ENCODE results near the gene HK3.

Gene HK3

GRCh38 chr5:176846335-176847140 lies 52.6 kb downstream of the HK3 start:
- peak; percentile 48 for DNase-seq

GRCh38 chr5:176845392-176845713 lies 53.8 kb downstream of the HK3 start:
- DNase-seq, result no peak

- DNase-seq, result peak; percentile 86
Measured at GRCh38 chr5:176844706-176845391, 54.3 kb downstream of the HK3 start.

GRCh38 chr5:176844281-176844680 lies 54.9 kb downstream of the HK3 start:
- DNase-seq, result no peak

- DNase-seq, result no peak
Measured at GRCh38 chr5:176843673-176844072, 55.5 kb downstream of the HK3 start.

- DNase-seq, result peak; percentile 96
Measured at GRCh38 chr5:176837707-176838115, 61.4 kb downstream of the HK3 start.

GRCh38 chr5:176836811-176837706 lies 62.1 kb downstream of the HK3 start:
- no peak for DNase-seq

GRCh38 chr5:176835918-176836317 lies 63.2 kb downstream of the HK3 start:
- no peak for DNase-seq

GRCh38 chr5:176833286-176833685 lies 65.9 kb downstream of the HK3 start:
- DNase-seq, result no peak

GRCh38 chr5:176832162-176832561 lies 67.0 kb downstream of the HK3 start:
- DNase-seq, result no peak

- no peak for DNase-seq
Measured at GRCh38 chr5:176831425-176831824, 67.7 kb downstream of the HK3 start.

- no peak for DNase-seq
Measured at GRCh38 chr5:176830995-176831423, 68.1 kb downstream of the HK3 start.
